Activated CD4-positive, alpha-beta T cell treated with anti-CD3 and anti-CD28 coated beads, Interleukin-2, amount 50 U/mL, for 16 hours (primary cell): ENCODE measurements around the gene CTH.
"Not testable (repeated sequence)": the region's sequence is repeated elsewhere in the genome, so short reads cannot be mapped to it uniquely, and the experiment has no call there.

ENCODE experiments used
- DNase-seq: peaks from one replicate; pipeline ENCODE4 v3.0.0-alpha.2; 2020

The CTH gene

DNA sequence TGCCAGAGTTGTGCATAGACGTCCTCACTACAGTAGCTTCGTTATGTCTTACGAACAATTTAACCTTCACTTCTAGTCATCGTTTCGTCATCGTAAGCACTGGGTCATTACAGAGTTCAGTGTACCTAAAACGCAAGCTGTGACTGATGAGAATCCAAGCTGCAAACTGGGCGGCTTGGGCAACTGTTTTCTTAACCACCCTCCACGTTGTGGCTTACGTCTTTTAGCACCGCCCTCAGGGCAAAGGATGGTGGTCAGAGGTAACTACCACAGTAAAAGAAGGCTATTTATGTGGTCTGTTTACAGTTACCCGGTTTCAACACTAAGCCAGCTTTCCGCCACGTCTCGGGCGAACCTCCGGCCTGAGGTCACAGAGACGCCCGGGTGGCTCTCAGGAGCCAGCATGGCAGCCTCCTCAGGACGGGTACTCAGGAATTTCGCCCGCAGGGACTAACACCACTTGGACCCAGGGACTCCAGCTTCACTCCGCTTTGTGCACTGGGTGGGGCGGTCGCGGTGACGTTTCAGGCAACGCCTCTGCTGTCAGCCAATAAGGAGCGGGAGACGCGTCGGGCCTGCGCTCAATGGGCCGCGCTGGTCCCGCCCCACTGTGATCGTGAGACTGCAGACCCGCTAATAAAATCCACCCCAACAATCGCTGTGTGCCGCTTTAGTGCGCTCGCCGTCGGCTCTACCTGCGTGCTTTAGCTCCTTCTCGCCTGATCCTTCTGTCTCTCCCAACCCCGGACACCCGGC lies at the start of gene CTH:
TSS of gene CTH (plus strand) at position 665 of the 756 bp plus-strand sequence. CDS start 148 bp downstream, outside the sequence.
- peak; percentile 95 for DNase-seq

DNA sequence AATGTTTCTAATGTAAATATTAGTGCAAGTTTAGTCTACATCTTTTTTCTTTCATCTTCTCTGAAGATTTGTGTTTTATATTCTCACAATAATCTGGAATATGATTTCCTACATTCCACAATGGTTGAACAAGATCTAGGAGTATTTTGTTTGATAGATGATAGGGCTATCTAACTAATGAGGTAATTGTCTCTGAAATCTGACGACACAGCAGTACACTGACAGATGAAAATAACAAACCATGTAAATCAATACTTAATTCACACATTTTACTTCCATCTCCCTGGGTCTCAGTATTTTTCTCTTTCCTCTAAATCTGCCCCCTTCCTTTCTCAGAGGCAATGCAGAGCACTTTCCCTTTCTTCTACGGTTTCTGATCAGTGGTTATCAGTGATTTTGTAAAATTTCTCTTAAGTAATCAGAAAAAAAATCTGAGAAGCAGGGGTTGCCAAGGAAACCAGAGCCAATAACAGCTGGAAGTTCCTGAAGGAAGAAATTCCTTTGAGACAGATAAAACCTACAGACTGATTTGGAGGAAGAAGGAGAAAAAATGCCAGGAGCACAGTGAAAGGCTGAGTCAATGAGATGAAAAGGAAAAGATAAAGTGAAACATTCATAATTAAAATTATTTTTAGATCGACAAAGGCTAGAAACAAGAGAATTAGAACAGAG lies 49.2 kb upstream of the CTH start:
- no peak for DNase-seq

DNA sequence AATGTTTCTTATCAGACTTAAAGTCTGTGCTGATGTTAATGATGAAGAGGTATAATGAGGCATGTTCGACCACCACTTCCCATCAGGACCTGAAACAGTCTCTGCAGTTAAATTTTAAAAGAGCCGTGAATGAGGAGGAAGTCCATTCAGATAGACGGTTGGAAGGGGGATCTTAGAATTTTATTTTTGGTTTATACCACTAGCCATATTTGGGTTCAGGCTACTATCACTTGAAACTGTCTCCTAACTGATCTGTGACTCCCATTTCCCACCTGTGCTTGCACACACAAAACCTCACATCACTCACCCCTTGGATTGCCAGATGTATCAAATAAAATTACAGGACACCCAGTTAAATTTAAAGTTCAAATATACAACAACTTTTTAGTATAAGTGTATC lies 46.6 kb upstream of the CTH start:
- no peak for DNase-seq

DNA sequence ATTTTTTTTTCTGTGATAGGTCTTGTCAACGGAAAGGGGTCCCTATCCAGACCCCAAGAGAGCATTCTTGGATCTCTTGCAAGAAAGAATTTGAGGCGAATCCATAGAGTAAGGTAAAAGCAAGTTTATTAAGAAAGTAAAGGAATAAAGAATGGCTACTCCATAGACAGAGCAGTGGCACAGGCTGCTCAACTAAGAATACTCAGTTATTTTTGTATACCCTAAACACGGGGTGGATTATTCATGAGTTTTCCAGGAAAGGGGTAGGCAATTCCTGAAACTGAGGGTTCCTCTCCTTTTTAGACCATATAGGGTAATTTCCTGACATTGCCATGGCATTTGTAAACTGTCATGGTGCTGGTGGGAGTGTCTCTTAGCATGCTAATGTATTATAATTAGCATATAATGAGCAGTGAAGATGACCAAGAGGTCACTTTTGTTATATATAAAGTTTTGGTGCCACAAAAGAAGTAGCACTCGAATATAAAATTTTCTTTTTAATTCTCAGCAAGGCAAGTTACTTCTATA lies 44.6 kb upstream of the CTH start:
- not testable (repeated sequence) for DNase-seq

DNA sequence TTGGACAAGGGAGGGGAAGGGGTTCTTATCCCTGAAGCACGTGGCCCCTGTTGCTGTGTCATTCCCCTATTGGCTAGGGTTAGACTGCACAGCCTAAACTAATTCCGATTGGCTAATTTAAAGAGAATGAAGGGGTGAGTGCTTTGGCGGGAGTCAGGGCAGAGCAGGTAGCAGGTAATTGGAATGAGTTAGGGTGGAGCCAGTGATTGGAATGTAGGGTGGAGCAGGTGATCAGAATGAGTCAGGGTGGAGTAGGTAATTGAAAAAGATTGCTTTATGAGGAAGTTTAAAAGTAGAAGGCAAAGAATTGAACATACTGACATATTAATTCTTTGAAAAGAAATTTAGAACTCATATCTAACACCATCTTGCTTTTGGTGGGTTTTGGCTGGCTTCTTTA lies 44.1 kb upstream of the CTH start:
- not testable (repeated sequence) for DNase-seq

DNA sequence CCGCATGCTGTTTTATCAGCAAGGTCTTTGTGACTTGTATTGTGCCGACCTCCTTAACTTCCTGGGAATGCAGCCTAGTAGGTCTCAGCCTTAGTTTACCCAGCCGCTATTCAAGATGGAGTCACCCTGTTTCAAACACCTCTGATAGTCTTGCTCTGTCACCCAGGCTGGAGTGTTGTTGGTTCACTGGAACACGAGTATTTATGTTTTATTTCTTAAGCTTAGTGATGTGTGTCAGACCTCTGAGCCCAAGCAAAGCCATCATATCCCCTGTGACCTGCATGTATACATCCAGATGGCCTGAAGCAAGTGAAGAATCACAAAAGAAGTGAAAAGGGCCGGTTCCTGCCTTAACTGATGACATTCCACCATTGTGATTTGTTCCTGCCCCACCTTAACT lies 43.7 kb upstream of the CTH start:
- not testable (repeated sequence) for DNase-seq

DNA sequence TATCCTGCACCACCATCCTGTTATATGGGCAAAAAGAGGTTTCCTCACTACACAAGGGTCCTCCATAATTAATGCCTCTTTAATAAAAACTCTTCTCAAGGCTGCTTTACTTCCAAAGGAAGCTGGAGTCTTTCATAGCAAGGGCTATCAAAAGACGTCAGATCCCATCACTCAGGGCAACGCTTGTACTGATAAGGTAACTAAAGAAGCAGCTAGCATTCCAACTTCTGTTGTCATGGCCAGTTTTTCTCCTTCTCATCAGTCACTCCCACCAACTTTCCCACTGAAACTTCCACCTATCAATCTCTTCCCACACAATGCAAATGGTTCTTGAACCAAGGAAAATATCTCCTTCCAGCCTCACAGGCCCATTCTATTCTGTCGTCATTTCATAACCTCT lies 39.5 kb upstream of the CTH start:
- DNase-seq, result not testable (repeated sequence)

DNA sequence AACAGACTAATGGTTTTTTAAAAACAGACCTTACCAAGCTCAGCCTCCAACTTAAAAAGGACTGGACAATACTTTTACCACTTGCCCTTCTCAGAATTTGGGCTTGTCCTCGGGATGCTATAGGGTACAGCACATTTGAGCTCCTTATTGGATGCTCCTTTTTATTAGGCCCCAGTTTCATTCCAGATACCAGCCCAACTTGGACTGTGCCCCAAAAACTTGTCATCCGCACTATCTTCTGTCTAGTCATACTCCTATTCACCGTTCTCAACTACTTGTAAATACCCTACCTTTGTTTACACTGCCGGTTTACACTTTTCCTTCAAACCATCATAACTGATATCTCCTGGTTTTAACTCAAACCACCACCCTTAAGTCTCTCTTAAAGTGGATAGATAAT lies 38.6 kb upstream of the CTH start:
- DNase-seq, result no peak

DNA sequence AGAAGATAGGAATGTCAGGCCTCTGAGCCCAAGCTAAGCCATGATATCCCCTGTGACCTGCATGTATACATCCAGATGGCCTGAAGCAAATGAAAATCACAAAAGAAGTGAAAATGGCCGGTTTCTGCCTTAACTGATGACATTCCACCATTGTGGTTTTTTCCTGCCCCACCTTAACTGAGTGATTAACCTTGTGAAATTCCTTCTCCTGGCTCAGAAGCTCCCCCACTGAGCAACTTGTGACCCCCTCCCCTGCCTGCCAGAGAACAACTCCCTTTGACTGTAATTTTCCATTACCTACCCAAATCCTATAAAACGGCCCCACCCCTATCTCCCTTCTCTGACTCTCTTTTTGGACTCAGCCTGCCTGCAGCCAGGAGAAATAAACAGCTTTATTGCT lies 37.5 kb upstream of the CTH start:
- not testable (repeated sequence) for DNase-seq

DNA sequence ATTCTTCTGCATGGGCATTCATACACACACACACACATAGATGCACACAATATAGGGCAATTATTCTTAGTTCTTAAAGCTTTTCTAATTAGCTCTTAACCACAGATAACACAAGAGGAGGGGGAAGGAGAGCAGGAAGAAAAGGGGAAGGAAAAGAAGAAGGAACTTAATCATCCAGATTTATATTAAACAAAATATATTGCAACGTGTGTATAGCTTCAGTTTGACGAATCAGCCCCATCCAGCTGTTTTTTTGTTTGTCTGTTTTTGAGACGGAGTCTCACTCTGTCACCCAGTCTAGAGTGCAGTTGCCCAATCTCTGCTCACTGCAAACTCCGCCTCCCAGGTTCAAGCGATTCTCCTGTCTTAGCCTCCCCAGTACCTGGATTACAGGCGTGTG lies 34.9 kb upstream of the CTH start:
- no peak for DNase-seq

DNA sequence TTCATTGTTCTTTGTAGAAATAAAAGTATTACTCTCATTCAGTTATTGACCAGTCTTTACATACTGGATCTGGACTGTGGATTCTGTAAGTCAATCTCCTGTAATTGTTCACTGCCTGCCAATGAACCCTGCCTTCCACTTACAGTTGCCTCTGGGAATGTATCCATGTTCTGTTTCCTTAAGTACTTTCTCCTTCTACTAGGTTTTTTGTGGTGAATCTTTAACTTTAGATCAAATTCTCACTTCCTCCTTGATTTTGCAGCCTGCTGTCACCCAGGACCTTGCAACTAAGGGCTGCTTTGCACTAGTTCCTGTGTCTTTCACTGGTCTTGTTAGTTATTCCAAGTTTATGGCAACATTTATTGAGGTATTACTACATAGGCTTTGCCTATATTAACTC lies 28.4 kb upstream of the CTH start:
- no peak for DNase-seq

DNA sequence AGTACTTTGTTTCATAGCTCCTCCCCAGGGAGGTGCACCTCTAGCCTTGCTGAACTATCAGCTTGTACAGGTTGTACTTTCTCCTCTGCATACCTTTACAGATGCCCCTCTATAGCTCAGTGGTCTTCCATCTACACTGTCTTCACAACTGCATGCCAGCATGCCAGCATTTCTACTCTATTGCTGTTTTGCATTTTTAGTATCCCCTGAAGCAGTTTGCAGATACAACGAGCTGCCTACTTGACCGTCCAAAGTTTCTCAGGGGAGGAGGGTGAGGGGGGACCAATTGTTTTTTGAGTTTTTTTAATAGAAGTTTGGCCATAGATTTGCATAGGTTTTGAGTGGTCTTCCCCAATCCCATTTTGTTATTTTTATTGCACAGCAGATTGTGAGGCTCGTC lies 27.6 kb upstream of the CTH start:
- no peak for DNase-seq

DNA sequence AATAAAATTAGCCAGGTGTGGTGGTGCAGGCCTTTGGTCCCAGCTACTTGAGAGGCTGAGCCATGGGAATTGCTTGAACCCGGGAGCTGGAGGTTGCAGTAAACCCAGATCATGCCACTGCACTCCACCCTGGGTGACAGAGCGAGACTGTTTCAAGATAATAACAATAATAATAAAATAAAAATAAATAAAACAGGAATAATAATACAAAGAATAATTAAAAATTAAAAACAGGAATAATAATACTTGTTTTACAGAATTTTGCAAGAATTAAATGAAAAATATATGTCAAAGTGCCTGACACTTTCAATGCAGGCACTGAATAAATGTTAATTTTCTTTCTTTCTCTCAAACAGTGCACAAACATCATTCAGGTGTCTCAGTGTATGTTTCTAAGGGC lies 26.5 kb upstream of the CTH start:
- DNase-seq, result no peak

DNA sequence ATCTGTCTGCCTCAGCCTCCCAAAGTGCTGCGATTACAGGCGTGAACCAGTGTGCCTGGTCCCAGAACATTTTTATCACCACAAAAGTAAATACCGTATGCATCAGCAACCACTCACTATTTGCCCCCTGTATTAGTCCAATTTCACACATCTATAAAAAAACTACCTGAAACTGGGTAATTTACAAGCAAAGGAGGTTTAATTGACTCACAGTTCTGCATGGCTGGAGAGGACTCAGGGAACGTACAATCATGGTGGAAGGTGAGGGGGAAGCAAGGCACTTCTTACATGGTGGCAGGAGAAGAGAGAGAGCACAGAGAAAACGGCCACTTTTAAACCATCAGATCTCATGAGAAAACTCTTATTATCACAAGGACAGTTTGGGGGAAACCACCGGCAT lies 25.6 kb upstream of the CTH start:
- DNase-seq, result no peak

DNA sequence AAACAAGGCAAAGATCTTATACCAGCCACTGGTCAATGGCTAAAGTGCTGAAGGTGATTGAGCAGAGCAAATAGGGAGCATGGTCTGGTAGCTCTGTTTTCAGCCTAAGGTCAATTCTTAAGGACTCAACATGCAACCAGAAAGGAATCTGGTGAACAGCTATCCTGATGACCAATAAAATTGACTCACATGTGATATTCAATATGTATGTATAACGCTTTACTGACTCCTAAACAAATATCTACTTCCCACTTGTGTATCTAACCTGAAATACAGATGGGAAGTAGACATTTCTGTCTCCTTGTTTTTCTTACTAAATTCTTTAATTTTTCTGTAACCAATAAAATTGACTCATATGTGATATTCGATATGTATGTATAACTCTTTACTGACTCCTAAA lies 24.9 kb upstream of the CTH start:
- DNase-seq, result no peak

DNA sequence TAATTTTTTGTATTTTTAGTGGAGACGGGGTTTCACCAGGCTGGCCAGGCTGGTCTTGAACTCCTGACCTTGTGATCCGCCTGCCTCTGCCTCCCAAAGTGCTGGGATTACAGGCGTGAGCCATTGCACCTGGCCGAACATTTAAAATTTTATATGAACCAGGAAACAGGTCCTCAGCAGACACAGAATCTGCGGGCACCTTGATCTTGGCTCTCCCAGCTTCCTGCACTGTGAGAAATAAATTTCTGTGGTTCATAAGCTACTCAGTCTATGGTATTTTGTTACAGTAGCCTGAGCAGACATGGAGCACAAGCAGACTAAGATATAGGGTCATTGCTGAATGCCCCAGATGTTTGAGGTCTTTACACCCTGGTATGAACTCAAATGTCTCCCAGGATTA lies 23.6 kb upstream of the CTH start:
- DNase-seq, result no peak

DNA sequence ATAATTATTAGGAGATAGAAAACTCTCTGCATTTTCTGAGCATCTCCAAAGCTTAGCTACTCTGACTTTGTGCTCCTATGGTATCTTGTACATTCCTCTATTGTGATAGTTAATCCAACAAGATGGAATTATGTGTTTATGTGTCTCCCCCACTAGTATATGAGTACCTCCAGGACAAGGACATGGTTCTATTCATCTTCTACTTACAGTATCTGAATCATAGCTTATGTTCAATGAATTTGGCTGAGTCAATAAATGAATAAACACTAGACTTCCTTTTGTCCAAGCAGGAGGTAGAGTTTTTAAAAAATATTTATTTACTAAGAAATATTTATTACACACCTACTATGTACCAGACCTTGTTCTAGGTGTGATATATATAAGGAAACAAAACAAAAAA lies 18.4 kb upstream of the CTH start:
- no peak for DNase-seq

DNA sequence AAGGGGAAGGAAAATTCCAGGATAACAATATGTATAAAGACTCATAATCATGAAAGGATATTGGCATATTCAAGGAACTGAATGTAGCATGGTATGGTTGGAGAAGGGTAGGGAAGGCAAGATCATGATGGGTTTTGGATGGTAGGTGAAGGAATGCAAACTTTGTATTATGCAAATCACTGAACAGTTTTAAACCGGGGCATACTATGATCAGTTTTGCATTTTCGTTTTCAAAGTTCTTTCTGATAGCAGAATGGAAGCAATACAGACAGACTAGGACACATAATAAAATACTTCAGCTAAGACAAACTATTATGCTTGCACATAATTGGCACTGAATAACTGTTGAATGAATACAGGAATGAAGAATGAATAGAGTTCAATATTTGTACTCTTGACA lies 14.5 kb upstream of the CTH start:
- DNase-seq, result no peak

DNA sequence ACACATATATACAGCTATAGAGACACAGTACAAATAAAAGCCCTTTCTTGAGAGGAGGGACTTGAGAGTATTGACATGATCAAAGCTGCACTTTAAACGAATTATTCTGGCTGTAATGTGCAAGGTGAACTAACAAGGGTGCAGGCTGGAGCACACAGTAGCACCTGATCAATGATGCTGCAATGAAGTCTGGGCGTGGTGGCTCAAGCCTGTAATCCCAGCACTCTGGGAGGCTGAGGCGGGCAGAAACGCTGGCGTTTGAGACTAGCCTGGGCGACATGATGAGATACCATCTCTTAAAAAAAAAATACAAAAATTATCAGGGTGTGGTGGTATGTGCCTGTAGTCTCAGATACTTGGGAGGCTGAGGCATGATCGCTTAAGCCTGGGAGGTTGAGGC lies 14.1 kb upstream of the CTH start:
- DNase-seq, result no peak

DNA sequence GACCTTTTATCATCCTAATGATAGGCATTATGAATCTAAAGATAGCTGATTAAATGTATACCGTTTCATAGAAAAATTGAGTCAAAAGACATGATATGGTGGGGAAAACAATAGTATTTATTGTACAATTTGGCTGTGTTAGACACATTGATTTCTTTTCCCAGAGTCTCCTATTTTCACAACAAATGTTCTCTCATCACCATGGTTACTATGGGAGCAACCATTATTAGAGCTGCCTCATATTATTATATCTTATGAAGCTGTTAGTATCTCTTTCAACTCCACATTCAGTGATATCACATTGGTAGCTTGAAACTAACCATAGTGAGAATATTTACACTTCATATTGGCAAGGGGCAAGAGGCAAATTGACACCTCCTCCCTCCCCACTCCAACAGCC lies 10.7 kb upstream of the CTH start:
- DNase-seq, result no peak

DNA sequence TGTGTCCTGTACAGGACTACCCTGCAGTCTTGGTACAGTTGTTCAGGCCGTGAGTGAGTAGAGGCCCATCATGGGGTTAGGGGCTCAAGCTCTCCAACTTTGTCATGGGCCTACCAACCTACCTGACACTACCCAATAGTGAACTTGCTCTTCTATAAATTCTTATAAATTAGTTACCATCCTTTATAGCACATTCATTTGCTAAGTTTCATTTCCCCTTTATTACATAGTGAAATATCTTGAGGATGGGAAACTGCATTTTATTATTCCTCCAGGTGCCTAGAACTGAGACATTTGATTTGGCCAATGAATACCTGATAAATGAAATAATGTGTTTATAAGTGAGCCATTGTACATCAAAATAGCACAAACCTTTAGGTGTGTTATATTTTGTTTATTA lies 9.1 kb upstream of the CTH start:
- no peak for DNase-seq

DNA sequence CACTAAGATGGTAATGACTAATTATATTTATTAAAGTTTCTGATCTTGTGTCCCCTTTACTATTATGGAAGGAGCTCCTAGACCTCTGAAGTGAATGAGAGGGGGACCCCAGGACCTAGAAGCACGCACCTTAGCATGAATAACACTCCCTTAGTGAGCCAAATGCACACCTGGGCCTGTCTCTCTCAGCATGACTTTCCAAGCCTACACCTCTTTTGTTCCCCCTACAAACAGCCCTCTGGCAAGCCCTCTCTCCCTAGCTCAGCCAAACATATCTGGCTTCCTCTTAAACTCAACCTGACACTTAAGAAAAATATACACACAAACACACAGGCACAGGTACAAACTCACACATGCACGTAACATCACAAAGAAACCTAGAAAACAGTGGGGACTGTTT lies 7.3 kb upstream of the CTH start:
- no peak for DNase-seq

DNA sequence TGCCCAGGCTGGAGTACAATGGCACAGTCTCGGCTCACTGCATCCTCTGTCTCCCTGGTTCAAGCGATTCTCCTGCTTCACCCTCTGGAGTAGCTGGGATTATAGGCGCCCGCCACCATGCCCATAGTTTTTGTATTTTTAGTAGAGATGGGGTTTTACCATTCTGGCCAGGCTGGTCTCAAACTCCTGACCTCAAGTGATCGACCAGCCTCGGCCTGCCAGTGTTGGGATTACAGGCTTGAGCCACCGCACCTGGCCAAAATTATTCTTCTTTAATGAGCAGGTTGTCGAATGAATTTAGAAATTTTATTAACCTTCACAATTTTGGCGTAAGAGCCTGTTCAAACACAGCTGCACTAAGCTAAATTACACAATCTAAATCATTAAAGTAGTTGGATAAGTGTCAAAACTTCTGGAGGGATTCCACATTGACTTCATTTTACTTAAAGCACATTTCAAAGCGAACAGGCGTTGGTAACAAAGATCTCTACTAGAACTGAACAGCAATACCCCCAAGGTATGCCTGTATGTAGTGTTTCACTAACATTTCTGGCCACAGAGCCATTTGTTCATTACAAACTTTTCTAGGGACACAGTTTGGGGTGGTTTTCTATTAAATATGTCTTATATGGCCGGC lies 5.2 kb upstream of the CTH start:
- no peak for DNase-seq

DNA sequence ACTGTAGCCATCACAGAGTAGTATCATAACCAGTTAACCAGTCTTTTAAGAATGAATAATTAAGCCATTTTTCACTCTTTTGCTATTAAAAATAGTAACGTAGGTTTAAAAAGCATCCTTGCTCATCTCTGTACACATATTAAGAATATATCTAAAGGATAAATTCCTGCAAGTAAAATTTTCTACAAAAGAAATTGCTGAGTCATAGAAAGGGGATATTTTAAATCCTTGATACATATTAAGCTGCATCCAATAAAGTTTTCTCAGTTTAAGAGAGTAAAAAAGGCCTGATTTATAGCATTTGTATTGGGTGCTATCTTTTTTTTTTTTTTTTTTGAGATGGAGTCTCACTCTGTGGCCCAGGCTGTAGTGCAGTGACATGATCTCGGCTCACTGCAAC lies 1.9 kb upstream of the CTH start:
- DNase-seq, result no peak
